GM21390 (cell line): ENCODE results near the gene KLHL20.
A peak's percentile ranks its signal among the peaks of the same experiment; 100 is the strongest.

Experiments used
- ATAC-seq: cut with Tn5 transposase; IDR thresholded peaks from one replicate; pipeline ENCODE4 v1.9.1; 2021; ENCODE audit not compliant: unreplicated experiment

Gene KLHL20

GRCh38 chr1:173824315-173825081 is 109.7 kb downstream of the KLHL20 start, which contains the start of the genes CENPL and DARS2:
Gene CENPL, minus strand, starts transcription at chr1:173824883. Its CDS starts 13,584 bp downstream, at chr1:173811299.
Gene DARS2, plus strand, starts transcription at chr1:173824673. Its CDS starts 557 bp downstream, at chr1:173825230.
- ATAC-seq: peak; percentile 82

GRCh38 chr1:173827611-173828010 is 112.8 kb downstream of the KLHL20 start:
- no peak for ATAC-seq

- ATAC-seq: no peak
Measured at GRCh38 chr1:173832748-173833147, 118.0 kb downstream of the KLHL20 start.
